ENCODE results near the gene NR4A2. TPM values are rescaled to one million over a fixed set of nuclear protein-coding genes. Genes with fewer than 3 reads are reported as not detected.

The NR4A2 gene
- total RNA-seq, 6 experiments from 2014 or later, result 0.51 to 1.8 (median 1.2) TPM

- TF ChIP-seq POLR2A (IDR thresholded peaks at IDR 0.05), result no peak
- no peak for TF ChIP-seq CTCF (IDR thresholded peaks at IDR 0.05)
- Histone ChIP-seq H3K27ac (no peak overlapping the region), H3K4me1 (peaks cover 0 to 15% (median 4%) of the 10 kb centered on the region in 4 donors), H3K9me3 (no peaks in the 10 kb centered on the region), H3K4me3 (no peak overlapping the region), H3K27me3 (no peaks in the 10 kb centered on the region), H3K36me3 (no peaks in the 10 kb centered on the region)
- peak in 2 of 4 donors; percentile 53 to 55 for ATAC-seq
- intact Hi-C loops (cut with DNase I), result no loop called here
- no peak for DNase-seq
Observed at GRCh38 chr2:156310773-156311172, 21.7 kb downstream of the NR4A2 start.

- Histone ChIP-seq H3K36me3 (no peaks in the 10 kb centered on the region), H3K27me3 (no peaks in the 10 kb centered on the region), H3K9me3 (no peaks in the 10 kb centered on the region), H3K4me3 (no peak overlapping the region), H3K4me1 (peaks cover 0 to 15% (median 4%) of the 10 kb centered on the region in 4 donors), H3K27ac (no peak overlapping the region)
- WGBS (ENCODE audit: insufficient coverage, low coverage, low lambda C conversion rate, missing lambda C conversion rate), result 27% methylated on average over 1 of the region's 1 CpG
- intact Hi-C loops (cut with DNase I), result no loop called here
- peak in 1 of 3 donors; percentile 51 for DNase-seq
- TF ChIP-seq CTCF (IDR thresholded peaks at IDR 0.05) (no peak), POLR2A (IDR thresholded peaks at IDR 0.05) (no peak)
- ATAC-seq, result peak; percentile 83 to 99 (median 86)
Observed at GRCh38 chr2:156309917-156310316, 22.6 kb downstream of the NR4A2 start.

- H3K9me3 ChIP-seq, result no peaks in the 10 kb centered on the region
Observed at GRCh38 chr2:156309167-156309566, 23.4 kb downstream of the NR4A2 start.

GRCh38 chr2:156306821-156307220 lies 25.7 kb downstream of the NR4A2 start:
- Histone ChIP-seq H3K27me3 (no peaks in the 10 kb centered on the region), H3K4me1 (peaks cover 0 to 15% (median 4%) of the 10 kb centered on the region in 4 donors), H3K36me3 (no peaks in the 10 kb centered on the region), H3K9me3 (no peaks in the 10 kb centered on the region), H3K4me3 (no peak overlapping the region), H3K27ac (no peak overlapping the region)
- ATAC-seq (no peak), DNase-seq (no peak)
- 79% methylated on average over 1 of the region's 1 CpG for WGBS (ENCODE audit: insufficient coverage, low coverage, low lambda C conversion rate, missing lambda C conversion rate)
- no peak for TF ChIP-seq CTCF (IDR thresholded peaks at IDR 0.05)
- intact Hi-C loops (cut with DNase I), result no loop called here

More at GRCh38 chr2:156309167-156309566, 23.4 kb downstream of the NR4A2 start:
- DNase-seq (no peak), ATAC-seq (no peak)
- Histone ChIP-seq H3K4me3 (no peak overlapping the region), H3K27ac (no peak overlapping the region), H3K36me3 (no peaks in the 10 kb centered on the region), H3K27me3 (no peaks in the 10 kb centered on the region), H3K4me1 (peaks cover 0 to 15% (median 4%) of the 10 kb centered on the region in 4 donors)
- no peak for TF ChIP-seq POLR2A (IDR thresholded peaks at IDR 0.05)
- no peak for TF ChIP-seq CTCF (IDR thresholded peaks at IDR 0.05)
- intact Hi-C loops (cut with DNase I), result no loop called here

- Histone ChIP-seq H3K4me1 (peaks cover 0 to 9% (median 4%) of the 10 kb centered on the region in 4 donors), H3K9me3 (no peaks in the 10 kb centered on the region), H3K4me3 (no peak overlapping the region), H3K27me3 (no peaks in the 10 kb centered on the region), H3K36me3 (no peaks in the 10 kb centered on the region), H3K27ac (no peak overlapping the region)
- DNase-seq, result no peak
- TF ChIP-seq POLR2A (IDR thresholded peaks at IDR 0.05), result no peak
- TF ChIP-seq CTCF (IDR thresholded peaks at IDR 0.05), result no peak
- ATAC-seq, result no peak
- intact Hi-C loops (cut with DNase I), result no loop called here
Observed at GRCh38 chr2:156305121-156305520, 27.4 kb downstream of the NR4A2 start.
